Activated CD8-positive, alpha-beta memory T cell treated with anti-CD3 and anti-CD28 coated beads for 1 hour (primary cell): ENCODE results near the gene BRF1.
"Not testable (repeated sequence)": the region's sequence is repeated elsewhere in the genome, so short reads cannot be mapped to it uniquely, and the experiment has no call there.

Experiments
- DNase-seq, 2 donors: peaks; one replicate each; pipeline ENCODE4 v3.0.0-alpha.2; 2020; ENCODE audit warnings: low read depth in 1 of 2; ENCODE audit errors: extremely low read depth in 1 of 2

BRF1 gene

GRCh38 chr14:105315941-105316576, 15.3 kb upstream of the BRF1 start:
- no peak for DNase-seq

GRCh38 chr14:105315211-105315721, 14.5 kb upstream of the BRF1 start:
- no peak for DNase-seq

- DNase-seq: peak in 1 of 2 donors; percentile 70
Measured at GRCh38 chr14:105314287-105315200, 13.7 kb upstream of the BRF1 start, which contains the start of gene PACS2. Gene PACS2 (plus strand): TSS chr14:105314748. CDS start chr14:105314919, 171 bp downstream.

- DNase-seq: no peak
Measured at GRCh38 chr14:105313381-105314286, 12.8 kb upstream of the BRF1 start.

GRCh38 chr14:105312973-105313372, 12.2 kb upstream of the BRF1 start:
- no peak for DNase-seq

- DNase-seq: no peak
Measured at GRCh38 chr14:105311838-105312237, 11.0 kb upstream of the BRF1 start.

- no peak for DNase-seq
Measured at GRCh38 chr14:105309371-105309770, 8.6 kb upstream of the BRF1 start.

GRCh38 chr14:105307052-105307727, 6.4 kb upstream of the BRF1 start:
- DNase-seq: no peak

- DNase-seq: no peak
Measured at GRCh38 chr14:105305791-105306190, 5.0 kb upstream of the BRF1 start.

- no peak for DNase-seq
Measured at GRCh38 chr14:105305345-105305744, 4.5 kb upstream of the BRF1 start.

GRCh38 chr14:105304565-105304964, 3.8 kb upstream of the BRF1 start:
- no peak for DNase-seq

- no peak for DNase-seq
Measured at GRCh38 chr14:105303949-105304348, 3.1 kb upstream of the BRF1 start.

- DNase-seq: not testable (repeated sequence)
Measured at GRCh38 chr14:105301915-105302249, 1.1 kb upstream of the BRF1 start.

- DNase-seq: peak; percentile 98 to 99
Measured at GRCh38 chr14:105301103-105301914, 508 bp upstream of the BRF1 start.

GRCh38 chr14:105299654-105300541, 903 bp downstream of the BRF1 start:
- no peak for DNase-seq

GRCh38 chr14:105297311-105297710, 3.5 kb downstream of the BRF1 start:
- DNase-seq: not testable (repeated sequence)

- peak in 1 of 2 donors; percentile 40 for DNase-seq
Measured at GRCh38 chr14:105294142-105294597, 6.6 kb downstream of the BRF1 start.
